Hematopoietic multipotent progenitor cell treated with erythropoietin and hydrocortisone succinate and interleukin-3 and kit ligand, for 15 days (in vitro differentiated cells): Measurements from ENCODE around the gene DEFB128.

Source experiments
- DNase-seq: peaks from one replicate; pipeline ENCODE4 v3.0.0-alpha.2; 2015; ENCODE audit warnings: low spot score

Gene DEFB128

GRCh38 chr20:152131-152530 lies 37.4 kb downstream of the DEFB128 start:
- no peak for DNase-seq

DNA sequence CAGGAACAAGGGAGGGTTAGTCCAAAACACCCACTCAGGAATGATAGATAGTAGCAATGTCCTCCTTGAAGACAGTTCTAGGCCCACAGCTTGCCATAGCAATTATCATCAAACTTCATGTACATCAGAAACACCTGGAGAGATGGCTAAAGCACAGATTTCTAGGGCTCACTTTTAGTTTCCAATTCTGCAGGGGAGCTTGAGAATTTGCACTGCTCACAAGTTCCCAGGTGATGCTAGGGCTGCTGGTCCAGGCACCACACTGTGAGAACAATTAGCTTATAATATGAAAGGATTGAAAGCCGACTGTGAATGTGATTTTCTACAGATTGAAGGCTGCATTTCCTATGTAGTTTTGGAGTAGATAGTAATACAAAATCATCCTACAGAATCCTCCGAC lies 43.6 kb downstream of the DEFB128 start:
- no peak for DNase-seq

DNA sequence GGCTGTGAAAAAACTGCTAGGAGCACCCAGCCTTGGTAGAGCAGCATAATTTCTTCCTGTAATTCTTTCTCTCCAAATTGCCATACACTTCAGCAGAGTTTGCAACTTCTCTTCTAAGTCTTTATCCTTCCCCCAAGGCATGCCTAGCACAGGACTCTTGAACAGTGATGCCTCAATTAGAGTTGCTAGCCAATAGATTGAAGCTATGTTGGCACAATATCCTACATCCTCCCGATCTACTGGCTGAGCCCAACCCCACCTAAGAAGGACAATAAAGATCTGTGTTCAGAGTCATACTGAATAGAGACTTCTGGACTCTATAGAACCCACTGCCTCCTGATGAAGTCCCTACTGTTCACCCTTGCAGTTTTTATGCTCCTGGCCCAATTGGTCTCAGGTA lies 47.2 kb downstream of the DEFB128 start, which contains the start of gene DEFB126:
TSS of gene DEFB126 (plus strand) at position 301 of the 400 bp plus-strand sequence. CDS start at position 340, 39 bp downstream.
- no peak for DNase-seq
